ENCODE measurements around the gene AP5Z1.

Gene AP5Z1

GRCh38 chr7:4831723-4832495, 56.5 kb downstream of the AP5Z1 start:
- H3K9ac ChIP-seq (ENCODE audit: insufficient read length), result no peak overlapping the region
- DNase-seq (ENCODE audit: low read depth, low spot score), result no peak
- TF ChIP-seq POLR2AphosphoS5 (IDR thresholded peaks at IDR 0.05; ENCODE audit: borderline replicate concordance, low read depth, low read length), result no peak
- no peak for TF ChIP-seq FOXP2 (optimal IDR thresholded peaks at IDR 0.05; ENCODE audit: control extremely low read depth, extremely low read length, insufficient read depth)
- TF ChIP-seq EZH2 (IDR thresholded peaks at IDR 0.05), result no peak
- H3K4me3 ChIP-seq, result no peak overlapping the region
- H3K36me3 ChIP-seq (ENCODE audit: insufficient read depth, low read length), result no peaks in the 10 kb centered on the region
- no peaks in the 10 kb centered on the region for H3K9me3 ChIP-seq (ENCODE audit: low read depth, low read length)
- H3K27ac ChIP-seq, result no peak overlapping the region

GRCh38 chr7:4832711-4833110, 57.3 kb downstream of the AP5Z1 start:
- no peak overlapping the region for H3K4me3 ChIP-seq
- TF ChIP-seq FOXP2 (optimal IDR thresholded peaks at IDR 0.05; ENCODE audit: control extremely low read depth, extremely low read length, insufficient read depth) (no peak), POLR2AphosphoS5 (IDR thresholded peaks at IDR 0.05; ENCODE audit: borderline replicate concordance, low read depth, low read length) (no peak), EZH2 (IDR thresholded peaks at IDR 0.05) (no peak)
- no peak overlapping the region for H3K9ac ChIP-seq (ENCODE audit: insufficient read length)
- no peaks in the 10 kb centered on the region for H3K36me3 ChIP-seq (ENCODE audit: insufficient read depth, low read length)
- no peak overlapping the region for H3K27ac ChIP-seq
- DNase-seq (ENCODE audit: low read depth, low spot score), result no peak
- H3K9me3 ChIP-seq (ENCODE audit: low read depth, low read length), result no peaks in the 10 kb centered on the region

- Histone ChIP-seq H3K9ac (ENCODE audit: insufficient read length) (no peak overlapping the region), H3K36me3 (ENCODE audit: insufficient read depth, low read length) (no peaks in the 10 kb centered on the region), H3K9me3 (ENCODE audit: low read depth, low read length) (no peaks in the 10 kb centered on the region), H3K27ac (no peak overlapping the region), H3K4me3 (no peak overlapping the region)
- no peak for DNase-seq (ENCODE audit: low read depth, low spot score)
- TF ChIP-seq EZH2 (IDR thresholded peaks at IDR 0.05), result no peak
- TF ChIP-seq FOXP2 (optimal IDR thresholded peaks at IDR 0.05; ENCODE audit: control extremely low read depth, extremely low read length, insufficient read depth), result no peak
- TF ChIP-seq POLR2AphosphoS5 (IDR thresholded peaks at IDR 0.05; ENCODE audit: borderline replicate concordance, low read depth, low read length), result no peak
Observed at GRCh38 chr7:4833176-4833575, 57.8 kb downstream of the AP5Z1 start.

- Histone ChIP-seq H3K4me3 (no peak overlapping the region), H3K27ac (no peak overlapping the region), H3K9me3 (ENCODE audit: low read depth, low read length) (no peaks in the 10 kb centered on the region), H3K36me3 (ENCODE audit: insufficient read depth, low read length) (no peaks in the 10 kb centered on the region), H3K9ac (ENCODE audit: insufficient read length) (no peak overlapping the region)
- no peak for DNase-seq (ENCODE audit: low read depth, low spot score)
- TF ChIP-seq POLR2AphosphoS5 (IDR thresholded peaks at IDR 0.05; ENCODE audit: borderline replicate concordance, low read depth, low read length) (no peak), FOXP2 (optimal IDR thresholded peaks at IDR 0.05; ENCODE audit: control extremely low read depth, extremely low read length, insufficient read depth) (no peak), EZH2 (IDR thresholded peaks at IDR 0.05) (no peak)
Observed at GRCh38 chr7:4833691-4834600, 58.5 kb downstream of the AP5Z1 start.

GRCh38 chr7:4834601-4835397, 59.4 kb downstream of the AP5Z1 start:
- H3K4me3 ChIP-seq, result no peak overlapping the region
- no peak overlapping the region for H3K27ac ChIP-seq
- TF ChIP-seq EZH2 (IDR thresholded peaks at IDR 0.05) (no peak), FOXP2 (optimal IDR thresholded peaks at IDR 0.05; ENCODE audit: control extremely low read depth, extremely low read length, insufficient read depth) (no peak), POLR2AphosphoS5 (IDR thresholded peaks at IDR 0.05; ENCODE audit: borderline replicate concordance, low read depth, low read length) (no peak)
- DNase-seq (ENCODE audit: low read depth, low spot score), result no peak
- H3K36me3 ChIP-seq (ENCODE audit: insufficient read depth, low read length), result no peaks in the 10 kb centered on the region
- H3K9ac ChIP-seq (ENCODE audit: insufficient read length), result no peak overlapping the region
- no peaks in the 10 kb centered on the region for H3K9me3 ChIP-seq (ENCODE audit: low read depth, low read length)

GRCh38 chr7:4835398-4836205, 60.2 kb downstream of the AP5Z1 start:
- TF ChIP-seq FOXP2 (optimal IDR thresholded peaks at IDR 0.05; ENCODE audit: control extremely low read depth, extremely low read length, insufficient read depth) (no peak), EZH2 (IDR thresholded peaks at IDR 0.05) (no peak), POLR2AphosphoS5 (IDR thresholded peaks at IDR 0.05; ENCODE audit: borderline replicate concordance, low read depth, low read length) (no peak)
- no peak overlapping the region for H3K4me3 ChIP-seq

GRCh38 chr7:4836206-4836661, 60.8 kb downstream of the AP5Z1 start:
- Histone ChIP-seq H3K36me3 (ENCODE audit: insufficient read depth, low read length) (no peaks in the 10 kb centered on the region), H3K4me3 (no peak overlapping the region), H3K9ac (ENCODE audit: insufficient read length) (no peak overlapping the region), H3K9me3 (ENCODE audit: low read depth, low read length) (no peaks in the 10 kb centered on the region), H3K27ac (no peak overlapping the region)
- no peak for TF ChIP-seq POLR2AphosphoS5 (IDR thresholded peaks at IDR 0.05; ENCODE audit: borderline replicate concordance, low read depth, low read length)
- no peak for TF ChIP-seq FOXP2 (optimal IDR thresholded peaks at IDR 0.05; ENCODE audit: control extremely low read depth, extremely low read length, insufficient read depth)
- TF ChIP-seq EZH2 (IDR thresholded peaks at IDR 0.05), result no peak
- DNase-seq (ENCODE audit: low read depth, low spot score), result no peak

More at GRCh38 chr7:4835398-4836205, 60.2 kb downstream of the AP5Z1 start:
- H3K27ac ChIP-seq, result no peak overlapping the region
- no peaks in the 10 kb centered on the region for H3K9me3 ChIP-seq (ENCODE audit: low read depth, low read length)
- H3K36me3 ChIP-seq (ENCODE audit: insufficient read depth, low read length), result no peaks in the 10 kb centered on the region
- no peak for DNase-seq (ENCODE audit: low read depth, low spot score)
- H3K9ac ChIP-seq (ENCODE audit: insufficient read length), result no peak overlapping the region

All from SK-N-MC (cell line).